HepG2 (cell line): Measurements from ENCODE around the gene TBXA2R. TPM values are rescaled to one million over a fixed set of nuclear protein-coding genes. Genes with fewer than 3 reads are reported as not detected.

Source experiments
- ATAC-seq: fragments of 200-7000 bp; cut with Tn5 transposase; 3 replicates; pipeline ENCODE4 v1.9.1; 2020; ENCODE audit warnings: mild to moderate bottlenecking, moderate library complexity
- BruUV-seq: library from RNA; stranded (reverse); fragments of 400-500 nt; replicated peaks from 2 replicates; lab custom pipeline; 2021; lab: Mats Ljungman, UMichigan
- CTCF ChIA-PET: fragments of 300-600 bp; formaldehyde crosslinking; extraction: SDS; loops from one replicate; lab custom pipeline; 2021; ENCODE audit warnings: low total read pairs, inconsistent platforms, low intra/inter-chr PET ratio; lab: Yijun Ruan, JAX
- POLR2A ChIA-PET: fragments of 350-600 bp; sonication (Branson Sonifier 250); formaldehyde crosslinking; loops from one replicate; lab custom pipeline; 2020; ENCODE audit warnings: antibody characterized with exemption, inconsistent platforms; lab: Yijun Ruan, JAX
- DNase-seq: peaks from one replicate; pipeline ENCODE4 v3.0.0-alpha.2; 2015; ENCODE audit warnings: low spot score
- FAIRE-seq: peaks from 3 replicates; lab custom pipeline; 2011; peaks lifted over from hg19 to GRCh38; lab: Jason Lieb, UNC
- H2AFZ ChIP-seq: one replicate; pipeline ENCODE4 v1.6.1; 2011; ENCODE audit warnings: low read length, inconsistent platforms
- H3K27ac ChIP-seq: fragments of 300-600 bp; 3 replicates; pipeline ENCODE4 v1.8.0; 2011; ENCODE audit warnings: mixed run types, mild to moderate bottlenecking, mixed read lengths, low read length, inconsistent platforms; ENCODE audit not compliant: insufficient read depth; ENCODE audit errors: extremely low read length
- H3K27me3 ChIP-seq, 2 experiments: fragments of 200-600 bp in 1 of 2; 2 replicates in 1 of 2; 3 replicates in 1 of 2; pipeline versions ENCODE4 v1.6.0 to v1.8.0; 2011; ENCODE audit warnings: low read length in 2 of 2, mild to moderate bottlenecking in 2 of 2, moderate library complexity in 2 of 2, inconsistent platforms in 1 of 2; ENCODE audit not compliant: insufficient read depth in 2 of 2, control insufficient read depth in 1 of 2
- H3K36me3 ChIP-seq, 2 experiments: fragments of 200-600 bp in 1 of 2; replicated peaks in 1 of 2; 2 replicates in 1 of 2; 3 replicates in 1 of 2; pipeline versions ENCODE4 v1.5.1 to v1.8.0; 2011; ENCODE audit warnings: low read length in 2 of 2, inconsistent platforms in 1 of 2; ENCODE audit not compliant: insufficient read depth in 2 of 2, control insufficient read depth in 1 of 2
- H3K4me1 ChIP-seq: 2 replicates; pipeline ENCODE4 v1.5.1; 2012; ENCODE audit warnings: low read length, inconsistent platforms; ENCODE audit not compliant: insufficient read depth
- H3K4me2 ChIP-seq: 2 replicates; pipeline ENCODE4 v1.6.0; 2011; ENCODE audit warnings: low read depth, low read length, inconsistent platforms
- H3K4me3 ChIP-seq, 3 experiments: fragments of 200-600 bp in 1 of 3; sonication (generic), shearing (Covaris generic) in 1 of 3; replicated peaks in 1 of 3; 2 replicates each; pipeline ENCODE4 v1.5.1; 2011 to 2016; ENCODE audit warnings: low read length in 3 of 3, inconsistent platforms in 2 of 3, low read depth in 2 of 3, mild to moderate bottlenecking in 2 of 3, control low read depth in 1 of 3, mixed read lengths in 1 of 3; ENCODE audit not compliant: insufficient read depth in 1 of 3
- H3K79me2 ChIP-seq: one replicate; pipeline ENCODE4 v1.6.1; 2011; ENCODE audit warnings: low read length, inconsistent platforms; ENCODE audit not compliant: insufficient read depth
- H3K9ac ChIP-seq: 2 replicates; pipeline ENCODE4 v1.6.0; 2011; ENCODE audit warnings: mild to moderate bottlenecking, low read depth, low read length, inconsistent platforms; ENCODE audit not compliant: insufficient read depth
- H3K9me3 ChIP-seq: 2 replicates; pipeline ENCODE4 v1.5.1; 2012; ENCODE audit warnings: mild to moderate bottlenecking, low read length
- H4K20me1 ChIP-seq: 2 replicates; pipeline ENCODE4 v1.6.0; 2011; ENCODE audit warnings: inconsistent platforms, mild to moderate bottlenecking, low read length, moderate library complexity; ENCODE audit not compliant: insufficient read depth
- ASH2L ChIP-seq: fragments of 300-600, 200-600 bp; sonication (generic); IDR thresholded peaks from 2 replicates; pipeline ENCODE4 v1.7.0; 2017; ENCODE audit warnings: low read depth, mild to moderate bottlenecking, moderate library complexity, mixed read lengths, low read length; ENCODE audit not compliant: insufficient read length
- CREB1 ChIP-seq, 2 experiments: fragments of 450-650 bp in 1 of 2; IDR thresholded peaks; 2 replicates each; pipeline ENCODE4 v1.6.1; 2016 to 2017; ENCODE audit warnings: control low read depth in 1 of 2, mild to moderate bottlenecking in 1 of 2, missing compliant biosample characterization in 1 of 2, missing genetic modification characterization in 1 of 2
- JUNB ChIP-seq: sonication (generic); formaldehyde crosslinking; IDR thresholded peaks from 2 replicates; pipeline ENCODE4 v1.8.0; 2022; ENCODE audit warnings: missing genetic modification reagents, mild to moderate bottlenecking, borderline replicate concordance
- KAT8 ChIP-seq: IDR thresholded peaks from 2 replicates; pipeline ENCODE4 v1.6.1; 2016; ENCODE audit warnings: missing genetic modification reagents, missing compliant biosample characterization
- NFE2L2 ChIP-seq: fragments of 150-350 bp; IDR thresholded peaks from 2 replicates; pipeline ENCODE4 v1.6.1; 2014; ENCODE audit warnings: low read length
- PTBP1 ChIP-seq: fragments of 200-400 bp; formaldehyde crosslinking; IDR thresholded peaks from 2 replicates; pipeline ENCODE4 v1.6.1; 2018; ENCODE audit warnings: low read length, low read depth; ENCODE audit not compliant: poor library complexity, severe bottlenecking
- SATB2 ChIP-seq: sonication (generic); formaldehyde crosslinking; IDR thresholded peaks from 2 replicates; pipeline ENCODE4 v1.5.0; 2020; ENCODE audit warnings: missing genetic modification reagents
- TBL1XR1 ChIP-seq: fragments of 150-350 bp; IDR thresholded peaks from 2 replicates; pipeline ENCODE4 v1.6.1; 2014; ENCODE audit warnings: borderline replicate concordance, low read length; ENCODE audit not compliant: partially characterized antibody
- TFE3 ChIP-seq: IDR thresholded peaks from 2 replicates; pipeline ENCODE4 v1.6.1; 2016
- ZNF275 ChIP-seq: sonication (generic); formaldehyde crosslinking; IDR thresholded peaks from 2 replicates; pipeline ENCODE4 v1.8.0; 2022; ENCODE audit warnings: missing genetic modification reagents, mild to moderate bottlenecking, inconsistent platforms, borderline replicate concordance
- ZNF605 ChIP-seq: sonication (generic); formaldehyde crosslinking; IDR thresholded peaks from 2 replicates; pipeline ENCODE4 v1.8.0; 2022; ENCODE audit warnings: mild to moderate bottlenecking, missing genetic modification reagents
- ZNF691 ChIP-seq: sonication (generic); formaldehyde crosslinking; IDR thresholded peaks from 2 replicates; pipeline ENCODE4 v1.4.0; 2020; ENCODE audit warnings: missing genetic modification reagents, low read depth, mild to moderate bottlenecking, borderline replicate concordance
- ZNF75D ChIP-seq: sonication (generic); formaldehyde crosslinking; IDR thresholded peaks from 2 replicates; pipeline ENCODE4 v1.8.1; 2023; ENCODE audit warnings: missing genetic modification reagents, mild to moderate bottlenecking, borderline replicate concordance
- ZSCAN25 ChIP-seq: sonication (generic); formaldehyde crosslinking; IDR thresholded peaks from 2 replicates; pipeline ENCODE4 v1.8.0; 2022; ENCODE audit warnings: mild to moderate bottlenecking, missing genetic modification reagents
- WGBS: methylation state at CpG from one replicate; pipeline ENCODE4 v1.1.6; 2017; ENCODE audit warnings: low lambda C conversion rate; 5-methylcytosine and 5-hydroxymethylcytosine counted together
- in situ Hi-C: cut with HindIII; loops from 2 replicates; pipeline ENCODE4 v1.10.0; 2017; ENCODE audit warnings: low pct_unique_long_range_greater_than_20kb; ENCODE audit not compliant: extremely low pct_ligation_motif_present
- intact Hi-C: fragments of 100-400 bp; cut with micrococcal nuclease; formaldehyde crosslinking; loops from one replicate; pipeline ENCODE4 v1.10.0; 2022; ENCODE audit not compliant: unreplicated experiment
- polyA plus RNA-seq, 8 experiments: library from polyadenylated mRNA; depleted of rRNA in 3 of 8; stranded (reverse) in 7 of 8; unstranded in 1 of 8; fragments of >200 nt; fragmentation: Illumina TruSeq in 4 of 8; extraction: Trizol in 4 of 8; gene quantifications; 2 replicates each; pipeline versions ENCODE4 v1.2.1 to v1.2.3, GENCODE V29; 2011 to 2016; ENCODE audit warnings: low read depth in 4 of 8, missing spikeins in 1 of 8, mixed read lengths in 1 of 8; ENCODE audit not compliant: insufficient read depth in 1 of 8
- total RNA-seq, 5 experiments: library from RNA; depleted of rRNA; stranded (reverse); fragments of >200 nt; fragmentation: Illumina TruSeq; extraction: Trizol; gene quantifications; 2 replicates each; pipeline ENCODE4 v1.2.3, GENCODE V29; 2016; ENCODE audit warnings: low read depth in 1 of 5

Gene TBXA2R
- total and polyA plus RNA-seq, 2 of the 13 experiments (the other 11 are each of a cell fraction or from before 2014, with no cell fraction given), result 0.09 TPM; not detected in 1

- peaks cover 20% of the 10 kb centered on the region for H3K79me2 ChIP-seq
- under 1% methylated on average over 21 of the region's 21 CpGs for WGBS
- peaks cover 4 to 5% of the 10 kb centered on the region in 2 experiments; a peak in 2 of 5 replicates for H3K36me3 ChIP-seq
These were observed 19.4 kb upstream of the TBXA2R start for GRCh38 chr19:3625996-3626472.

GRCh38 chr19:3623716-3624115 lies 17.0 kb upstream of the TBXA2R start:
- Histone ChIP-seq H3K9ac (no peak overlapping the region), H4K20me1 (peaks cover 8% of the 10 kb centered on the region; the same call in 1 of the 2 replicates), H3K36me3 (peaks cover 4 to 5% of the 10 kb centered on the region in 2 experiments; a peak in 2 of 5 replicates), H3K9me3 (no peaks in the 10 kb centered on the region), H2AFZ (no peak overlapping the region), H3K4me2 (no peak overlapping the region), H3K4me1 (peaks cover 18% of the 10 kb centered on the region), H3K4me3 (no peak overlapping the region), H3K79me2 (peaks cover 20% of the 10 kb centered on the region), H3K27ac (no peak overlapping the region), H3K27me3 (no peaks in the 10 kb centered on the region; a peak in 1 of 5 replicates)
- DNase-seq (no peak), ATAC-seq (no peak), FAIRE-seq (no peak)
- WGBS, result 93% methylated on average over 29 of the region's 34 CpGs
- in situ Hi-C loops (no loop called here), intact Hi-C loops (no loop called here)
- ChIA-PET CTCF (no interaction called here), POLR2A (no interaction called here)
- BruUV-seq, result no TSS peak
- TF ChIP-seq ZNF75D (CRISPR knock-in tag) (no peak), KAT8 (CRISPR knock-in tag) (no peak), ZNF691 (no peak), PTBP1 (no peak), ASH2L (no peak), ZSCAN25 (no peak), NFE2L2 (no peak), ZNF275 (CRISPR knock-in tag) (no peak), SATB2 (CRISPR knock-in tag) (no peak), JUNB (CRISPR knock-in tag) (no peak)

More at GRCh38 chr19:3625996-3626472, 19.4 kb upstream of the TBXA2R start:
- Histone ChIP-seq H4K20me1 (peaks cover 8% of the 10 kb centered on the region; the same call in 1 of the 2 replicates), H3K27ac (peak overlapping the region; percentile 97), H3K4me2 (peak overlapping the region; percentile 90), H3K4me1 (peaks cover 18% of the 10 kb centered on the region), H3K9me3 (no peaks in the 10 kb centered on the region)
- intact Hi-C loops, result loop anchor here (5.0 kb wide), 1 partner anchor 716 kb away; the partner anchor contains the start of gene MPND
- no peak for TF ChIP-seq TBL1XR1
- no peak for TF ChIP-seq ZNF605
- TF ChIP-seq CREB1 (IDR thresholded peaks at IDR 0.05), result 0 out of 2 replicates have a peak, but pooled peaks have one; percentile 13
- TF ChIP-seq CREB1 (CRISPR knock-in tag; IDR thresholded peaks at IDR 0.05), result no peak
- no peak for TF ChIP-seq TFE3 (CRISPR knock-in tag)
- TF ChIP-seq, all 625 proteins: peak for 1
- in situ Hi-C loops, result no loop called here
- ChIA-PET CTCF (no interaction called here), POLR2A (no interaction called here)
- ATAC-seq (peak; percentile 27), DNase-seq (no peak), FAIRE-seq (no peak)
- Histone ChIP-seq H3K9ac (peak overlapping the region; percentile 90), H2AFZ (no peak overlapping the region), H3K4me3 (peak overlapping the region; percentile 86 to 91 (median 89)), H3K27me3 (no peaks in the 10 kb centered on the region; a peak in 1 of 5 replicates)
- BruUV-seq, result TSS peak; percentile 59
